ENCODE results near the gene CHPF2.

The CHPF2 gene

DNA sequence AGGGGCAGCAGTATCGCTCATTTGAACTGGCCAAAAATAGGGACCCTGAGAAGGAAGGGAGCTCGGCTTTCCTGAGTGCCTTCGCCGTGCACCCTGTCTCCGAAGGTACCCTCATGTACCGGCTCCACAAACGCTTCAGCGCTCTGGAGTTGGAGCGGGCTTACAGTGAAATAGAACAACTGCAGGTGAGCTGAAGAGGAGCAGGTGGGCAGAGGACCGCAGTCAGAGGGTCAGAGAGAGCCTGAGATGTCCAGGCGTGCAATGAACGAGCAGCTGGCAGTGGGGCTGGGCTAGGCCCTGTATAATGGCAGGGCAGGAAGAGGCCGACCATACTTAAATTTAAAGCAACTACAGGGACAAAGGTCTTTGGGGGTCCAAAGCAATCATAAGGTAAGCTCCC is 4.1 kb downstream of the CHPF2 start:
- no peak for DNase-seq

DNA sequence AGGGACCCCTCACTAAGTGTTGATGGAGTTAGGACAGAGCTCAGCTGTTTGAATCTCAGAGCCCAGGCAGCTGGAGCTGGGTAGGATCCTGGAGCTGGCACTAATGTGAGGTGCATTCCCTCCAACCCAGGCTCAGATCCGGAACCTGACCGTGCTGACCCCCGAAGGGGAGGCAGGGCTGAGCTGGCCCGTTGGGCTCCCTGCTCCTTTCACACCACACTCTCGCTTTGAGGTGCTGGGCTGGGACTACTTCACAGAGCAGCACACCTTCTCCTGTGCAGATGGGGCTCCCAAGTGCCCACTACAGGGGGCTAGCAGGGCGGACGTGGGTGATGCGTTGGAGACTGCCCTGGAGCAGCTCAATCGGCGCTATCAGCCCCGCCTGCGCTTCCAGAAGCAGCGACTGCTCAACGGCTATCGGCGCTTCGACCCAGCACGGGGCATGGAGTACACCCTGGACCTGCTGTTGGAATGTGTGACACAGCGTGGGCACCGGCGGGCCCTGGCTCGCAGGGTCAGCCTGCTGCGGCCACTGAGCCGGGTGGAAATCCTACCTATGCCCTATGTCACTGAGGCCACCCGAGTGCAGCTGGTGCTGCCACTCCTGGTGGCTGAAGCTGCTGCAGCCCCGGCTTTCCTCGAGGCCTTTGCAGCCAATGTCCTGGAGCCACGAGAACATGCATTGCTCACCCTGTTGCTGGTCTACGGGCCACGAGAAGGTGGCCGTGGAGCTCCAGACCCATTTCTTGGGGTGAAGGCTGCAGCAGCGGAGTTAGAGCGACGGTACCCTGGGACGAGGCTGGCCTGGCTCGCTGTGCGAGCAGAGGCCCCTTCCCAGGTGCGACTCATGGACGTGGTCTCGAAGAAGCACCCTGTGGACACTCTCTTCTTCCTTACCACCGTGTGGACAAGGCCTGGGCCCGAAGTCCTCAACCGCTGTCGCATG is 5.2 kb downstream of the CHPF2 start:
- no peak for DNase-seq

DNA sequence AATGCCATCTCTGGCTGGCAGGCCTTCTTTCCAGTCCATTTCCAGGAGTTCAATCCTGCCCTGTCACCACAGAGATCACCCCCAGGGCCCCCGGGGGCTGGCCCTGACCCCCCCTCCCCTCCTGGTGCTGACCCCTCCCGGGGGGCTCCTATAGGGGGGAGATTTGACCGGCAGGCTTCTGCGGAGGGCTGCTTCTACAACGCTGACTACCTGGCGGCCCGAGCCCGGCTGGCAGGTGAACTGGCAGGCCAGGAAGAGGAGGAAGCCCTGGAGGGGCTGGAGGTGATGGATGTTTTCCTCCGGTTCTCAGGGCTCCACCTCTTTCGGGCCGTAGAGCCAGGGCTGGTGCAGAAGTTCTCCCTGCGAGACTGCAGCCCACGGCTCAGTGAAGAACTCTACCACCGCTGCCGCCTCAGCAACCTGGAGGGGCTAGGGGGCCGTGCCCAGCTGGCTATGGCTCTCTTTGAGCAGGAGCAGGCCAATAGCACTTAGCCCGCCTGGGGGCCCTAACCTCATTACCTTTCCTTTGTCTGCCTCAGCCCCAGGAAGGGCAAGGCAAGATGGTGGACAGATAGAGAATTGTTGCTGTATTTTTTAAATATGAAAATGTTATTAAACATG is 6.0 kb downstream of the CHPF2 start:
- no peak for DNase-seq

DNA sequence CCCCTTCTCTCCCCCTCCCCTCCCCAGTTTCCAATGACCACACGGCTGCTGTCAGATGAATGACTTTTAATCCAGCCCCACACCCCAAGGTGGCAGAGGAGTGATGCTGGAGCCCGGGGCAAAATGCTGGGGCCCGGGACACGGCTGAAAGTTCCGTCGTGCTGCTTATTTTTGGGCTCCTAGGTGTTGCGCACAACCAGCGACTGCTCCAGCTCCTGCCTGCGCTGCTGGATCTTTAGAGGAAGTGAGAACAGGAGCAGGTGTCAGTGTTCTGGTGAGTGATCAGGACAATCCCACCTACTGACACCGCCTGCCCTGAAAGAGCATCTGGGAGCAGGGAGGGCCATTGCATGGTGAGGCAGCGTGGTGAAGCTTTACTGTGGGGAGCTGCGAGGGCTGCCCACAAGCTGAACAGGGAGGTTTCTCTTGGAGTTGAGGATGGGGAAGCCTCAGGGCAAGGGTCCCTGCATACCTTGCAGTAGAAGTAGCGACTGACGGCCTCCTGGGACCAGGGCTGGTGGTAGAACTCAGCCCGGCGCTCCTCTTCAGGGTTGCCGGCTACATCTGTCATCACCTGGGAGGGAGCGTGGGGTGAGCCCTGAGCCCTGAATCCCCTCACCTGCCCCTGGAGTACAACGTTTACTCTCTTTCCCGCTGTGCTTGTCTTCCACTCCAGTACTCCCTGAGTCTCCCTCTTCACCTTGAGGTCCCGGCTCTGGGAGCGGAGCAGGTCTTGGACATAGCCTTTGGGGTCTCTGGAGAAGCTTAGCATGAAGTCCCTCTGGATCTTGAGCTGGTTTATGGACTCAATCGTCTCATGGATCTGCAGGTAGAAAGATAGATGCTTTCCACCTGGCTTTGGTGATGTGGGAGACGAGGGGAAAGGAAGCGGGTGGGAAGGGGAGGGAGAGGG is 6.9 kb downstream of the CHPF2 start:
- DNase-seq, result no peak

DNA sequence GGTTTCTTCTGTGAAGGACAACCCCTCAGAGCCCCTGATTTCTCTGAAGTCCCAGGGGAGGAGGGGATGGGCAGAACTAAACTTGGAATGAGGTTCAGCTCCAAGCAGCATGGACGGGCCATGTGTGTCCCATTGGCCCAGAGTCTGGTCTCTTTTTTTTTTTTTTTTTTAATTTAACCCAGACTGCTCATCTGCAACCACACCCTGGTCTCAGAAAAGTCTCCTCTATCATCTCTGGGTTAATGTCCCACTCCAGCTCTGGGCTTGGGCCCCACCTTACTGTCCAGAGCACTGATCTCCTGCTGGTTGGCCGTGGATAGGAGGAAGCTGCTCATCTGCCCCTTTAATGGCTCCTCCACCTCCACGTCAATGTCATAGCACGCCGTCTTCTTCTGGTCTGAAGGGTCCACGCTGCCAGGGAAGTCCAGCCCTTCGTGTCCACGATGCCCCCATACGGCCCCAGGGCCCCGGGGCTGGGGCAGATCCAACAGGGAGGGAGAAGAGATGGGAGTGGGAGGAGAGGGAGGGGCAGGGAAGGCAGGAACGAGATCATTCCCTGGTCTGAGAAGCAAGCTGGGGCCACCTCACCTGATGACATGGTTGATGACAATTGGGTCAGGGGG is 7.7 kb downstream of the CHPF2 start:
- DNase-seq, result no peak

DNA sequence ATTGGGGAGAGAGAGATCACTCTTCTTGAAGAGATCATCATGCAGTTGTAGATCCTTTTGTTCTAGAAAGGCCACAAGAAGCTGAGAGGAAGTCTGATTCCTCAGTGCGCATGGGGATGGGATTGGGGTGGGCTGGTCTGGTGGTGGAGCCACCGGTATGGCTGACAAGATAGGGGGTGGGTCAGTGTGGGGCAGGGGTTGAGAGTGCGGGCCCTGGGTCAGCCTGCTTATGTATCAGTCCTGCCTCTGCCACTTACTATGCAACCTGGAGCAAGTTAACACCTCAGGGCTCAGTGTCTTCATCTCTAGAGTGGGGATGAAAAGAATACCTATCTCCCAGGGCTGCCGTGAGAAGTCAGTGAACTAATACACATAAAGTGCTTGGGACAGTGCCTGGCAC is 8.3 kb downstream of the CHPF2 start:
- DNase-seq, result no peak

DNA sequence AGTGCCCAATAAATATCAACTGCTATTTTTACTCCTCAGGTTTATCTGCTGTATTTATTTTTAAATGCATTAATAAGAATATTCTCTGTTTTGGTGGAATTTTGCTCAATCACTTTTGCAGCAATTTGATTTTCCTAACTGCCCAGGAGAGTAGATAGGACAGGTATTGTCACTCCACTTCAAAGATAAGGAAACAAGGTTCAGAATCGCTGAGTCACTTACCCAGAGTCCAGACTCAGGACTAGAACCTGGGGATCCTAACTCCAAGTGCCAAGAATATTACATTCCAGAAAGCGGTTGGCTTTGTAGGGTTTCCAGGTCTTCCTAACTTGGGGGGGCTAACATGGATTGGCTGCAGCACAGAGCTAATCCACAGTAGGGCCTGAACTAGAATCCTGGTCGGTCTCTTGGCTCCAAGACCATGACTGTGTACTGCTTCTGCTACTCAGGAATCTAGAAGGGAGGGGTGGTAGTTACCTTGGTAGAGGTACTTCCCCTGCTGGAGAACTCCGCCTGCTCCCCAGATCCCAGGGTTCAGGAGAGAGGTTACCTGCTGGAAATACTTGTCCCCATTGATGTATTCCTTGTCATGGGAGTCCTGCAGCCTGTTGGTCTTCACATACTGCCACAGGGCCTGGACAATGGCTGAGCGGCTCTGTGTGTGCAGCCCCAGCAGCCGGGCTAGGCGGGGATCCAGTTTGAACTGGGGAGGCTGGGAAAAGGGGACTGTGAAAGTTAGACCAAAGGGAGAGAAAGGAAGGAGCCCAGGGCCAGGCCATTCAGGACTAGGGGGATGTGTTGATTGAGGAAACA is 8.9 kb downstream of the CHPF2 start:
- DNase-seq, result no peak

DNA sequence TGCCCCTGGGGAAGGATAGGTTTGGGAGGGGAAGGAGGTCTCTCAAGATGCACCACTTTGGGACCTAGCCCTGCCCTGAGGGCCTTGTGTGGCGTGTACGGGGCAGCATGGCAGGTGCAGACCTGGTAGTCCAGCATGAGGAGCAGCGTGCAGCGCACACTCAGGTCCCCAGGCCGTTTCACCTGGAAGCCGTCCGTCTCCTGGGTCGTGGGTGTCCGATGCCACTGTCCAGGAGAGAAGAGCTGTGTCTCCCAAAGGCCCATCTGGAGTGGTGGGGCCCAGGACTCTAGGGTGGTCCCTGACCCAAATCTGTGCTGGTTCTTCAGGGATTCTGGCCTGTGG is 9.4 kb downstream of the CHPF2 start:
- no peak for DNase-seq

DNA sequence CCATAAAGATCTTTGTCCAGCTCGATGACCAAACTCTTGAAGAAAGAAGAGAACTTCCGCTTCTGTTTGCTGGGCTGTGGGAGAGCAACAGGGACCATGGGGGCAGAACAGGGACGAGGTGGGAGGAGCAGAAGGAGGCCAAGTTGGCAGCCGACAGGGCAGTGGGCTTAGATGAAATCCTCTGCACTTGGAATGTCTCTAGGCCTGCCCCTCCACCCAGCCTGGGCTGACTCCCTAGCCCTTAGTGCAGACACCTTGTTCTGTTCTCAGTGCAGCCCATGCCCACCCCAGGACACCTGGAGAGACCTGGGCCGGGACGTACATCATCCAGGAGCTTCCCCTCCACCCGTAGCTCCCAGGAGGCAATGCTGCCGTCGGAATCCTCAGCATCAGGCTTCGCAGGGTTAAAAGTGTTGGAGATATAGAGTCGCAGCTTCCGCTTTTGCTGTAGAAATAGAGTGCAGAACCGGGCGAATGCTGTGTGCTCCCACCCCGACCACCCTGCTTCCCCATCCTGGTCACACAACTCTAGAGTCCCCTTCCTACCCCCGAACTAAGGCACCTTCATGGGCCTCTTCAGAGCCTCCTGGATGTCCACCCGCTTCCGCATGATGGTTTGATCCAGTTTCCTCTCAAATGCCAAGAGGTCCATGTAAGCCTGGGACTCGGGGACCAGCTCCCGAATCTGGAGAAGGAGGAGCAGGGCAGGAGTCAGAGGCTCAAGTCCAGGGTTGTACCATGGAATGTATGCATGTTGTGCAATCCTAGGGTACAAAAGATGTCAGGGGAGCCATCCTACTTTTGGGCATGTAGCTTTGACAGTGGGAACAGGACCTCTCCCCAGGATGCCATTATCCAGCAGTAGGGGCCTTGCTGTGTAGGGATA is 10.1 kb downstream of the CHPF2 start:
- no peak for DNase-seq

DNA sequence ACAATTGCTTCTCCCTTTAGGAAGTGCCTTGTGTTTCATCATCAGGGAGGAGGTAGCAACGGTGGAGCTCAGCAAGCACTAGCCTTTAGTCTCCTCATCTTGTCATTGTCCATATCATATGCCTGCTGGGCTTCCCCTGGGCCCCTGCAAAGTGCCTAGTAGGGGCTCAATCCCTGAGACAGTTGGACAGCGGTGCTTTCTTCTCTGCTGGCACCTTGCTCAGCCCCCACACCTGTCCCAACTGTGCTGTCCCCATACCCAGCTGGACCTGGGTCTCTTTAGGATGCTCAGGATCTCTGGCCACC is 10.7 kb downstream of the CHPF2 start:
- no peak for DNase-seq

DNA sequence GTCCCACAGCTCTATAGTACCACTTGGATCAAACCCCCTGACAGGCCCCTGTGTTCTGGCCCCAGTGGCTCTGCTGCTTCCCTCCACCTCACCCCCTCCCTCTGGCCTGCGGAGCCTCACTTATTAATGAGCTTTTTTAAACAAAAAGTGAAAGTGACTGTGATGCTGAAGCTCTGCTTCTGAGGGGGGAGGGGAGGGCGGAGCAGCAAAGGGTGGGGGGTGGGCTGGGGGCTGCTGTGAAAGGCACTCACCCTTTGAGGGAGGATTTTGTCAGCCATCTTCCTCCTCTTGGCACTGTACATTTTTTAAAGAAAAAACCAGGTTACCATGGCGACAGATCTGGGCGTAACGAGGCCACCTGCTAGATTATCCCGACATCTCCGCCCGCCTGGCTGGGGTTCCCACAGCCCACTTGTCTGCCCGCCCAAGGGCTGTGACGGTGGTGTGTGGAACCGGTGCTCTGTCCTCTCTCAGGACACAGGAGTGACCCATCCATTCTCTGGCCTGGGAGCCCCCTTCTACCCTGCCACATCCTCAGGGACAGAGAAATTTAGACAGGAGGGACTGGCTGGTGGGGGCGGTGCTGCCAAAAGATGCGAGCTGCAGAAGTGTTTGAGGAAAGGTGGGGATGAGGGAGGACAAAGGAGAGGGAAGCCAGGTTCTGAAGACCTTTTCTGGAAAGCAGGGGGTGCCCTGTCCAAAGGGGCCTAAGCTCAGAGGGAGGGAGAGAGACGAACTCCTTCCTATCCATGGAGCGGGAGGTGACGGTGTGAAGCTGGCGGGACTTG is 11.3 kb downstream of the CHPF2 start:
- DNase-seq, result no peak

DNA sequence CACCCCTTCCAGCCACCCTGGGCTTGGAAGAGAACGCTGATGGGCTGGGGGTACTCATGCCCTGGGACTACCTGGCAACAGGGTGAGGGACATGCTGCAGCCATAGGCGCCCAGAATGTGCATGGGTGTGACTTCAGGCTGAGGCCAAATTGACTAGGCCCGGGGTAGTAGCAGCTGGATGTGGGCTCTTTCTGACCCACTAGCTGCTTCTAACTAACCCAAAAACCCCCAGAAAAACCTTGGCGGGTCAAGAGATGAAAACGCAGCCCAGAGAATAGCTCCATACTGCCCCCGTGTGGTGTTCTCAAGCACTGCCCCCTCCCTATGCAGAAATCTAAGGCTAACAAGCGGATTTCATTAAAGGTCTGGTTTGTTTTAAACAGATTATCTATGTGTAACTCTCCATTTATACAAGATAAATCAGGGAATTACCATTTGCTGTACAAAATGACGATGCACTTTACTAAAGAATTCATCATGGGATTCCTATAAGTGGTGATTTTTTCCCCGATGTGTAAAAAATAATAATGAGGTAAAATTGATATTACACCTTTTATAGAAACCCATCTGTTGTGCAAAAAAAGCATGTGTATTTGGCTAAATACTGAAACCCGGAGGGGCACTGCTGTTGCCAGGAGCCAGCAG is 12.0 kb downstream of the CHPF2 start:
- DNase-seq, result no peak

DNA sequence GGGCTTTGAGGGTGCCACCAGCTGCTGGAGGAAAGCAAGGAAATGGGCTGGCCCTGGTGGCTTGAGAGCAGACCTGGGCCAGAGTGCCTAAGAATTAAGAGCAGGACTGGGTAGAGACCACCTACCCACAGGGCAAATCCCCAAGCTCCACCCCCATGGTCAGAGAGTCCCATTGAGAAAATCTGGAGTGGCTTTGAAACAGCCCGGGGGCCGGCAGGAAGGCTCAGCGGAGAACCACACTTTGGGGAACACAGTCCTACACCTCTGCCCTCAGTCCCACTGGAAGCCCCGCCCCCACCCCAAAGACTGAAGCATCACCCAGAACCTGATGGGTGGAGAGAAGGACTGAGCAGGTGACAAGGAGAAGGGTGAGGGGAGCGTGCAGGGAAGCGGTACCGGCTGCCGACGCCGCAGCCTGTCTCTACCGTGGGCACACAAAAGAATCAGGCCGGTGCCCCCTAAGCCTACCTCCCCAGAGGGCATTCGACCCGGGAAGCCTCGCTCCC is 12.6 kb downstream of the CHPF2 start:
- no peak for DNase-seq

DNA sequence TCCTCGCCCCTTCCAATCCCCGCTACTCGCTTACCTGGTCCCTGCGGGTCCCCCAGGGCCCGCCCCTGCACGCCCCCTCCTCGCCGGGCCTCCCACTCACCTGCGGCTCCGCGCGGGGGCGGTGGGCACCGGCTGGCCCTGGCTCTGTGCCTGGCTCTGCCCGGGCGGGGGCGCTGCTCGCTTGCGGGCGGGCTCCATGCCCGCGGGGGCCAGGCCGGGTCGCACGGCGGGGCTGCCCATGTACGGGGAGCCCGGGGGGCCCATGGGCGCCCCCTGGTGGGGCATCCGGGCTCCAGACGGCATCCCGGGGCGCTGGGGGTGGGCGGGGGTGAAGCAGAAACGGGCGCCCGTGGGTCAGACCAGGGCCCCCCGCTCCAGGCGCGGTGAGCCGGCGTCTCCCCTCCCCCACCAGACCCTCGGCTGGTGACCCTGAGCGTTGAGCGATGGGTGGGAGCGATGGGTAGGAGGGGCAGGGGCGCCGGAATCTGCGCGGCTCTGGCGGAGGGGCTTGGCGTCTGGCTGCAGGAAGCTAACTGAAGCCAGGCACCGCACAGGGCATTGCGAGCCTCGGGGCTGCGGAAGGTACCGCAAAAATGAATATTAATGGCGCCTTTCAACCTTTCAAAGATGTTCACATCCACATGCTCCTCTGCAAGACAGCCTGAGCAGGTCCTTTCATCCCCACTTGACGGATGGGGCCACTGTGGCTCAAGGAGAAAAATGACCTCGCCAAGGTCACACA is 13.2 kb downstream of the CHPF2 start:
- peak; percentile 14 for DNase-seq

DNA sequence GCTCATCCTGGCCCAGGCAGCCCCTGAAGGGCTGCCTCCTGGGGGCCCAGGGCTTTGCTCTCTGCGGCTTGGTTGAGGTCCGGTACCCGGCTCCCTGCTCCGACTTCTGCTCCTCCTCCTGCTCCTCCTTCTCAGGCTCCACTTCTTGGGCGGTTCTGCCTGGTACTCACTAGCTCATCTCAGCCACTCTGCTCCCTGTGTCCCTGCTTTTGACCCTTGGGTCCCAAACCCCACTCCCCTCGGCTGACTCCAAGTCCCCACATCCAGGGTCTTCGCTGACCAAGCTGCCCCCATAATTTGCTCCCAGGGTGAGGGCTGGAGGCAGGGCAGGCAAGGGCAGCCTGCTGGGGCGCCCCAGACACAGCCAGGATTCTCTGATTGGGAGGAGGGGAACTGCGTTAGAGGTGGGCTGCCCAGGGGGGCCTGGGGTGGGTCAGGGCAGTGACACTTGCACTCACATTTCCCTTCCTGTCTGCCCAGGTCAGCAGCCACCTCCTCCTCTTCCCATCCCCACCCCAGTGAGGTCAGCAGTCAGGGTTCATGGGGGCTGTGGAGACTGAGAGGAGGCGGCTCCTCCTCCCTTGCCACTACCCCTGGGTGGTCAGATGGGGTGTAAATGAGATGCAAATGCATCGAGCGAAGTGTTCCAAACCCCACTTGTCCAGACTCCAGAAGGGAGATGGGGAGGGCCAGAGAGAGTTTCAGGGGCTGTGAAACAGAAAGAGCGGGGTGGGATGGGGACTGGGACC is 14.0 kb downstream of the CHPF2 start:
- no peak for DNase-seq

DNA sequence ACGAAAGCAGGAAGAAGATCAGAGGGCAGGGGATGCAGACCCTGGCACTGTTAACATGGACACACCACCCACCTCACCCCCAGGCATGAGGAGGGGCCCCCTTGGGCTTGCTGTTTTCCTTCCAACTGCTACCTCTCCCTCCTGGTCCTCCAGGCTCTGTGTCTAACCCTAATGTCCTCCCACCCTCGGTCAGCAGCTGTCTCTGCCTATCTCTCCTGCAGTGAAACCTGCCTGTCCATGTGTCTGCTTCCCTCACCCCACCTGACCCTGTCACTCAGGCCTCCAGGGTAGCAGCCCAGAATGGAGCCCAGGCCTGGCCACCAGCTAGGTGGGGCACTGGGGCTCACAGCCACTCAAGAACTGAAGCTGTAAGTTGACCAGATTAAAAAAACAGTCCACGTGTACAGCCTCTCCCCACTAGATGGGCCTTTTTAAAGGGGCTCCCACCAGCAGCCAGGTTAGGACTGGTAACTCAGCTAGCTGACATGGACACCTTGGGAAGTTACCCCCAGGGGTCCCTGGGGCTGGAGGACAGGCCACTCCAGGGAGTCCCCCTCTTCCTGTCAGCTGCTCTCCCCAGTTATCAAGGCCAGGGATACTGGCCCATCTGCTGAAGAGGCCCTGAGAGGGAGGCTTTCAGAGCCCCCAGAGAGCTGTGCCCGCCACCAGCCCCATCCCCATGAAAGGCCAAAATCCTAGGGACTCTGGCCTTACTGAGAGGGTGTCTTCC is 14.7 kb downstream of the CHPF2 start:
- no peak for DNase-seq

DNA sequence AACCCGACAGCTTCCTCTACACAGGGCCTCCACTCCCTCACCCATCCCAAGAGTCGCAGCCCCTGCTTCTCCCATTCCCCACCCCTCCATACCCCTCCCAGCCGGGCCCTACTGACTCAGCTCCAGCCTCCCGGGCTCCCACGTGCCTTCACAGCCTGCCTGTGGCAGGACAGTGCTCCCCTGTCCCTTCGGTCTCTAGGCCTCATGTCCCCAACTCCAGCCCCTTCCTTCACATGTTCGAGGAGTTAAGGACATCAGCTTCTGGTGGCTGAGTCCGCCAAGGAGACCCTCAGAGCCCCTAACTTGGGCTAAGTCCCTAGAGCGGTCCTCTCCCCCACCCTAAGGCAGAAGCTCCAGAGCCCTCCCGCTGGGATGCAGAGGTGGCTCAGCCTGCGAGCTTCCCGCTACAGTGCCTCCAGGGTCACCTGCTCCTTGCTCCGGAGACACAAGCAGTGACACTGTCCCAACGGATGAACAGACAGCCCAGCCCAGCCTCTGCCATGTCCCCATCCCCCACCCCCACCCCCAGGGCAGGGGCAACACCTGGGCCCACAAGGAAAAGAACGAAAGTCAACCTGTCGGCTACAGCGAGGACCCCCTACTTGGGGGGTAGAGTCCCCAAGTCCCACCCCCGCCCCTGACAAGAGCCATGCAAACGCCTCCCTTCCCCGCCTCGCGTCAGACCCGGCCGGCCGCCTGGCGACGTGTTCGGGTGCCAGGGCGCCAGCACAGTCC is 15.5 kb downstream of the CHPF2 start:
- no peak for DNase-seq
